Astrocyte of the cerebellum (primary cell): ENCODE data around the gene SH3BP2.
A peak's percentile ranks its signal among the peaks of the same experiment; 100 is the strongest.

Experiments
- DNase-seq: peaks from one replicate; pipeline ENCODE4 v3.0.0-alpha.2; 2011; ENCODE audit warnings: low read depth
- H3K4me3 ChIP-seq: 2 replicates; pipeline ENCODE4 v1.5.1; 2011; ENCODE audit warnings: mild to moderate bottlenecking, low read depth, low read length, moderate library complexity
- in situ Hi-C: cut with HindIII; loops from 2 replicates; pipeline ENCODE4 v1.10.0; 2017; ENCODE audit warnings: low sequenced_read_pairs
- TF ChIP-seq, protein P1 (sequence below): IDR thresholded peaks from 2 replicates; pipeline ENCODE4 v1.5.1; 2012; ENCODE audit warnings: low read length, low read depth, moderate library complexity, mild to moderate bottlenecking; ENCODE audit errors: missing control alignments

SH3BP2 gene

DNA sequence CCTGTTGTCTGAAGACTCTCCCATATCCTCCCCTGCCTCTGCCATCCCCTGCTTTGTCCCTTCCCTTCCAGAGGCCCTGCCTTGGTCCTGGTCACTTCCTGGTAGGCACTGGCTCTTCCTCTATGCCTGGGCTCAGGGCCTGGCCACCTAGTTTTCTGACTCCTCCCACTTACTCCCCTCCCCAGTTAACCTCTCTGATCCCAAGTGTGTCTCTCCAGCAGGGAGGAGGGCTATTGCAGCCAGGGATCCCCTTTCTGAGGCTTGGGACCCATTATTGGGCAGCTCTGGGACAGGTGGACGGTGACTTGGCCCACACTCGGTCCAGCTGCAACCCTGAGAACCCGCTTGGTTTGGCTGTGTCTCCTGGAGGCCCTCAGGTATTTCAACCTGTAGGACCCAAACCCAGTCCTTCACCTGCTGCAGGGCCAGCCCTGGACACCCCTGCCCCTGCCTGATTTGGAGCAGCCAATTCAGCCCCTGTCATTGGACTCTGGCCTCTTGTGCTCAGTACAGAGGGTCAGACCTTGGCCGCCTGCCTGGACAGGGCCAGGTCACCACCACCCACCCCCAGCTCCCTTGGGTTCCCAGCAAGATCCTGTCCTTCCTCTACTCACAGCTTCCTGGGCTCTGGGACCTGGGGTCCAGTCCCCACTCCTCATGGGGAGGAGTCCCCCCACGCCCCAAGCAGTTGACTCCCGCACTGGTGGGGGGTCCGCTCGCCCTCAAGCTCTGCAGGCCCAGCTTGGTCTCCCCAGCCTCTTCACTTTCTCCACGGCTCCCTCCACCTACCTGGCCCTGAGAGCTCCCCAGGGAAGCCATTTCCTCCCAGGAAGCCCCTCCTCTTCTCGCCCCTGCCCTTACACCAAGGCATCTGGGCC lies 1.1 kb upstream of the SH3BP2 start:
- H3K4me3 ChIP-seq, result no peak overlapping the region
- in situ Hi-C loops, result no loop called here
- TF ChIP-seq, protein P1, sequence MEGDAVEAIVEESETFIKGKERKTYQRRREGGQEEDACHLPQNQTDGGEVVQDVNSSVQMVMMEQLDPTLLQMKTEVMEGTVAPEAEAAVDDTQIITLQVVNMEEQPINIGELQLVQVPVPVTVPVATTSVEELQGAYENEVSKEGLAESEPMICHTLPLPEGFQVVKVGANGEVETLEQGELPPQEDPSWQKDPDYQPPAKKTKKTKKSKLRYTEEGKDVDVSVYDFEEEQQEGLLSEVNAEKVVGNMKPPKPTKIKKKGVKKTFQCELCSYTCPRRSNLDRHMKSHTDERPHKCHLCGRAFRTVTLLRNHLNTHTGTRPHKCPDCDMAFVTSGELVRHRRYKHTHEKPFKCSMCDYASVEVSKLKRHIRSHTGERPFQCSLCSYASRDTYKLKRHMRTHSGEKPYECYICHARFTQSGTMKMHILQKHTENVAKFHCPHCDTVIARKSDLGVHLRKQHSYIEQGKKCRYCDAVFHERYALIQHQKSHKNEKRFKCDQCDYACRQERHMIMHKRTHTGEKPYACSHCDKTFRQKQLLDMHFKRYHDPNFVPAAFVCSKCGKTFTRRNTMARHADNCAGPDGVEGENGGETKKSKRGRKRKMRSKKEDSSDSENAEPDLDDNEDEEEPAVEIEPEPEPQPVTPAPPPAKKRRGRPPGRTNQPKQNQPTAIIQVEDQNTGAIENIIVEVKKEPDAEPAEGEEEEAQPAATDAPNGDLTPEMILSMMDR, result no peak
- no peak for DNase-seq

DNA sequence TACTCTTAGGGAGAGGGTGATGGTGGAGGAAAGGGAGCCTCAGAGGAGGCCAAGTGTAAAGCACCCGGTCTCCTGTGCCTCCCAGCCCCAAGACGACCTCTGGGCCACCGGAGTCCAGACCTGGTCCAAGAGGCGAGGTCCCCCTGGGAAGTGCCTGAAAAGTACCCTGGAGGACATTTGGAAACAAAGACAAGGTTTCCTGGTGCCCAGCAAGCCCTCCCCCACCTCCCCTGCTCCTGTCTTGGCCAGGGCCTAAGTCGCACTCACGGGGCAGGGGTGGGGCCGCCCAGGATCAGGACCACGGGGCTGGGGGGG lies 532 bp upstream of the SH3BP2 start:
- no peak overlapping the region for H3K4me3 ChIP-seq
- TF ChIP-seq, protein P1, result no peak
- DNase-seq, result no peak
- in situ Hi-C loops, result no loop called here

DNA sequence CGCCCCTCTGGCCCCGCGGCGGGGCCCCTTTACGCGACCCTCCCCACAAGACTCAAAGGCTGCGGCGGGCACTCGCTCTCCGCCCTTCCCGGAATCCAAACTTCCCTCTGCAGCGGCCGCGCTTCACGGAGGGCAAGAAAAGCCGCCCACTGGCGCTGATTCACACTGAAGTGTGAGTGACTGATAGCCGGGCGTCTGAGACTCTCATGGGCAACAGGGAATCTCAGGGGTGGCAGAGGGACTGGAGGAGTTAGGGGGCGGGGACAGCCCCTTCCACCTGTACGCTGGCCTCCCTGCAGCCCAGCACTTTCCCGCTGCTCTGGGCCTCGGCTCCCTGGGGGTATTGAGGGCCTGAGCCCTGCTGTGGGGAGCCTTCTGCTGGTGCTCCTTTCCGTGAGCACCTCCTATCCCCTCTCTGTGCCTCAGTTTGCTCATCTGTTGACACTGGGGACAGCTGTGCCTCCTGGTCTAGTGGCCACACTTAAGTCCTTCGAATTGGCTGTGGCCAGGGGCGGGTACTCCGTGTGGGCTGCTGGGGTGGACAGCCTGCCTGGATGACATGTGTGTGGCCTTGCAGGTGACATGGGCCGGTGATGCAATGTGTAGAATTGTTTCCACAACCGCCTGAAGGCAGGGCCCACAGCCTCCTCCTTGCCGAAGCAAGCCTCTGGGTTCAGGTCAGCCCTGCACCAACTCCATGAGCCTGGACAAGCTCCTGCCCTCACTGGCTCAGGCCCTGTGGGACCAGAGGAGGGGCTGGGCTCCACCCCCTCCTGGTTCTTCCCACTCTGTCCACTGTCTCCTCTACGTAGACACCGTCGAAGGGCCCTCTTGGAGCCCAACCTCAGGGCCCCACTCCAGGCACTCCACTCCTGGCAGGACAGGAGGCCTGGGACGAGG lies 951 bp downstream of the SH3BP2 start:
- in situ Hi-C loops, result no loop called here
- TF ChIP-seq, protein P1, result no peak
- no peak for DNase-seq
- peak overlapping the region; percentile 69 for H3K4me3 ChIP-seq

DNA sequence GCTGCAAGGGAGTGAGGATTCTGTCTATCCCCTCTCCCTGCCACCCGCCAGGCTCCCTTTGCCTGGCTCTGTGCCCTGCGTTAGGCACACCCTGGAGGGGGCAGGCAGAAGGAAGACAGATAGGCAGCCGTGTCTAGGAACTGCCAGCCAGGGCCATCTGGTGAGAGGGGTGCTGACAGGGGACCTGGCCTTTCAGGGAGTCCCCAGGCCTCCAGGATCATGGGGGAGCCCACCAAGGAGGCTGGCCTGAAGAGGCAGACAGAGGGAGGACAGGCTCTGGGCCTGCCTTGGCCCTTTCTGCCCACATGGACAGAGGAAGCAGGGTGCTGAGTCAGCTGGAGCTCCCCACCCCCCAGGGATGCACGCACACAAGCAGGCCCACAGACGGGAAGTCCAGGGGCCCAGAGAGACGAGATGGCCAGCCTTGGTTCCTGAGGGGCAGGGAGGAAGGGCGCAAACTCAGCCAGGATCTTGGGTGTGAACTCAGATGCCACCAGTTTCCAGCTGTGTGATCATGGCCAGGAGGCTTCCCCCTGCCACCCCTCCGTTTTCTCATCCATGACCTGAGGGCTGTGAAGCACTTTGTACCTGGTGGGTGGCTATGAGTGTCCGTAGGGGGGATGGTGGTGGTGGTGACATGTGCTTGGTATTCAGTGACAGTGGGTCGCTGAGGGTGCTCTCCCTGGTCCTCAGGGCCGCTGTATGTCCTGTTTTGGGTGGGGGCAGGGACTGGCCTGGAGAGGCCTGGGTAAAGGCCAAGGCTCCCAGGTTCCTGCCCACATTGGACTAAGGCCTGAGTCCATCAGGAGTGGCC lies 1.8 kb downstream of the SH3BP2 start:
- H3K4me3 ChIP-seq, result peak overlapping the region; percentile 69

DNA sequence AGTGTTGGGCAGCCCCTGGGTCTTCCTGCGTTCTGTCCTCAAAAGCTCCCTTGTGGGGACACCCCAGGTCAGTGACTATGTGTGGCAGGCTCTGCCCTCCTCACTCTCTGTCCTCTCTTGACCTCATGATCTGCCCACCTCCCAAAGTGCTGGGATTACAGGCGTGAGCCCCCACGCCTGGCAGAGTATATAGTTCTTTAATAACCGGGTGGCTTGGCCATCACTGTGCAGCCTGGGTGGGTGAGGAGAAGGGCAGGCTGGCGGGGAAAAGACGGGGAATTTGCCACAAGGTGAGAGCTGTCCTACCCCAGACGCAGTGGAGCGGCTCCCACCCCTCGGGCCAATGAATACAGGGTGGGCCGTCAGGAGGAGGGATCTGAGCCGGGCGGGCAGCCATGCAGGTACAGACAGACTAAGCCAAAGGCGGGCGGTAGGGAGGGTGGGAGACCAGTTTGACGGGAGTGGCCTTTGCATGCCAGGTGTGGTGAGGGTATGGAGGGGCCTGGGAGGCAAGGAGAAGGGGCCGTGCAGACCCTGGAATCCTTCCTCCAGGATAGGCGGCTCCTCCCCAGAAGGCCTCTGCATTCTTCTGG lies 2.5 kb downstream of the SH3BP2 start:
- in situ Hi-C loops, result no loop called here
- peak overlapping the region; percentile 69 for H3K4me3 ChIP-seq
- TF ChIP-seq, protein P1, result no peak
- DNase-seq, result no peak

More for the DNA sequence above, 1.8 kb downstream of the SH3BP2 start:
- TF ChIP-seq, protein P1, result no peak
- DNase-seq, result no peak
- in situ Hi-C loops, result no loop called here
